ENCODE data around the gene CNP. TPM values are rescaled to one million over a fixed set of nuclear protein-coding genes. Genes with fewer than 3 reads are reported as not detected.
A peak's percentile ranks its signal among the peaks of the same experiment; 100 is the strongest.

Gene CNP
- total and polyA plus RNA-seq, 2 of the 8 experiments (the other 6 are each of a cell fraction or from before 2014, with no cell fraction given), result 21.9 to 60.6 TPM

- Histone ChIP-seq H2BK5ac (ENCODE audit: low read depth, low read length) (no peak overlapping the region), H3K23ac (ENCODE audit: insufficient read length) (no peak overlapping the region), H3K36me3 (ENCODE audit: control insufficient read depth in 2 of 4, insufficient read depth in 4 of 4, low read length in 3 of 4) (no peaks in the 10 kb centered on the region), H2BK12ac (ENCODE audit: low read depth, low read length) (no peak overlapping the region), H3K4me2 (ENCODE audit: insufficient read depth in 1 of 2, low read depth in 2 of 2, low read length in 2 of 2) (no peak overlapping the region), H3K27me3 (replicated peaks in 1 of 4; ENCODE audit: control insufficient read depth in 3 of 4, extremely low read depth in 1 of 4, insufficient read depth in 3 of 4, low read length in 3 of 4) (no peaks in the 10 kb centered on the region), H3K56ac (replicated peaks; ENCODE audit: insufficient read length, low read depth, low read length) (no peak overlapping the region), H4K8ac (ENCODE audit: extremely low read depth, insufficient read depth, low read length) (no peak overlapping the region), H3K4ac (replicated peaks; ENCODE audit: insufficient read length, low read depth, low read length) (no peak overlapping the region), H2BK20ac (ENCODE audit: low read length) (no peak overlapping the region), H3K79me2 (ENCODE audit: control insufficient read depth in 1 of 2, insufficient read depth in 2 of 2, low read length in 2 of 2) (no peaks in the 10 kb centered on the region), H2BK120ac (replicated peaks; ENCODE audit: low read depth, low read length) (no peak overlapping the region), H3K9me3 (ENCODE audit: insufficient read depth in 2 of 2, low read depth in 1 of 2, low read length in 1 of 2) (no peaks in the 10 kb centered on the region), H3K27ac (ENCODE audit: low read depth, low read length) (no peak overlapping the region), H4K20me1 (replicated peaks in 1 of 2; ENCODE audit: control insufficient read depth in 1 of 2, insufficient read depth in 2 of 2, low read length in 2 of 2) (no peaks in the 10 kb centered on the region), H2AK5ac (ENCODE audit: low read depth, low read length) (peak overlapping the region; percentile 39; the same call in 1 of the 2 replicates), H3K4me3 (ENCODE audit: extremely low read depth in 1 of 4, insufficient read depth in 2 of 4, low read depth in 3 of 4, low read length in 4 of 4) (no peak overlapping the region), H2BK15ac (ENCODE audit: low read length) (no peak overlapping the region), H4K91ac (replicated peaks; ENCODE audit: insufficient read length, low read length) (no peak overlapping the region), H3K4me1 (replicated peaks in 1 of 4; ENCODE audit: control insufficient read depth in 3 of 4, insufficient read depth in 4 of 4, low read length in 3 of 4) (no peaks in the 10 kb centered on the region), H3K9ac (replicated peaks in 1 of 4; ENCODE audit: extremely low read depth in 1 of 4, low read depth in 3 of 4, low read length in 3 of 4) (no peak overlapping the region), H4K5ac (ENCODE audit: insufficient read length, low read depth, low read length) (no peak overlapping the region), H3K79me1 (ENCODE audit: low read depth, low read length) (no peaks in the 10 kb centered on the region), H3K18ac (ENCODE audit: extremely low read depth, low read length) (no peak overlapping the region), H2AFZ (ENCODE audit: low read length) (no peak overlapping the region), H3K14ac (ENCODE audit: insufficient read length) (no peak overlapping the region), H3K23me2 (ENCODE audit: low read depth, low read length) (no peaks in the 10 kb centered on the region)
- ChIA-PET CTCF (ENCODE audit: partially characterized antibody) (interaction anchor here (0.6 to 4.5 kb wide), 9 partner anchors 10 to 1806 kb away, joined by 3 to 19 read pairs (median 3); partner anchors contain the start of gene CNP), POLR2A (ENCODE audit: partially characterized antibody) (interaction anchor here (1.0 to 3.0 kb wide), 7 partner anchors 9 to 260 kb away, joined by 3 to 13 read pairs (median 3); partner anchors contain the start of genes ACLY and ODAD4)
- 85% methylated on average over 11 of the region's 11 CpGs; no CpG with 5 or more reads in 1 of the 2 experiments for WGBS, 2 experiments (ENCODE audit: extremely low coverage in 1 of 2, insufficient coverage in 1 of 2, insufficient read length in 1 of 2, insufficient replicate concordance in 2 of 2, low coverage in 1 of 2, low lambda C conversion rate in 2 of 2, missing lambda C conversion rate in 1 of 2)
- DNase-seq (ENCODE audit: low read depth in 1 of 2, low spot score in 2 of 2), result no peak
- no peak for FAIRE-seq
- TF ChIP-seq KDM1A (IDR thresholded peaks at IDR 0.05; ENCODE audit: borderline replicate concordance, low read length) (no peak), TBP (IDR thresholded peaks at IDR 0.05; ENCODE audit: low read depth, low read length) (no peak), E2F6 (IDR thresholded peaks at IDR 0.05) (no peak), CTBP2 (IDR thresholded peaks at IDR 0.05; ENCODE audit: borderline replicate concordance, insufficient read depth, insufficient read length, low read length) (no peak), CBX8 (IDR thresholded peaks at IDR 0.05; ENCODE audit: borderline replicate concordance, low read depth, low read length) (no peak), CTCF (IDR thresholded peaks at IDR 0.05; ENCODE audit: control extremely low read depth in 1 of 3, insufficient read depth in 1 of 3, low read depth in 1 of 3, low read length in 3 of 3) (no peak)
- TF ChIP-seq, protein P1, sequence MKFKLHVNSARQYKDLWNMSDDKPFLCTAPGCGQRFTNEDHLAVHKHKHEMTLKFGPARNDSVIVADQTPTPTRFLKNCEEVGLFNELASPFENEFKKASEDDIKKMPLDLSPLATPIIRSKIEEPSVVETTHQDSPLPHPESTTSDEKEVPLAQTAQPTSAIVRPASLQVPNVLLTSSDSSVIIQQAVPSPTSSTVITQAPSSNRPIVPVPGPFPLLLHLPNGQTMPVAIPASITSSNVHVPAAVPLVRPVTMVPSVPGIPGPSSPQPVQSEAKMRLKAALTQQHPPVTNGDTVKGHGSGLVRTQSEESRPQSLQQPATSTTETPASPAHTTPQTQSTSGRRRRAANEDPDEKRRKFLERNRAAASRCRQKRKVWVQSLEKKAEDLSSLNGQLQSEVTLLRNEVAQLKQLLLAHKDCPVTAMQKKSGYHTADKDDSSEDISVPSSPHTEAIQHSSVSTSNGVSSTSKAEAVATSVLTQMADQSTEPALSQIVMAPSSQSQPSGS (IDR thresholded peaks at IDR 0.05; ENCODE audit: low read length), result no peak
These were observed 17.7 kb upstream of the CNP start for GRCh38 chr17:41948762-41949460.

Measured in H1 (cell line).